GM06990 (cell line): ENCODE measurements around the gene SERPINA5.

ENCODE experiments used
- DNase-seq: peaks from one replicate; pipeline ENCODE4 v3.0.0-alpha.2; 2011; ENCODE audit not compliant: insufficient read length; ENCODE audit errors: extremely low read depth
- H3K27me3 ChIP-seq: replicated peaks from 2 replicates; pipeline ENCODE4 v1.6.0; 2011; ENCODE audit warnings: low read length; ENCODE audit not compliant: control insufficient read depth, insufficient read depth
- H3K36me3 ChIP-seq: 2 replicates; pipeline ENCODE4 v1.5.1; 2011; ENCODE audit warnings: low read length; ENCODE audit not compliant: control insufficient read depth, insufficient read depth
- H3K4me3 ChIP-seq: replicated peaks from 2 replicates; pipeline ENCODE4 v1.5.1; 2011; ENCODE audit warnings: low read depth, mild to moderate bottlenecking, control low read depth, low read length
- TF ChIP-seq, protein P1 (sequence below): IDR thresholded peaks from 2 replicates; pipeline ENCODE4 v1.5.1; 2011; ENCODE audit warnings: low read length, control low read depth, mild to moderate bottlenecking, inconsistent platforms; ENCODE audit not compliant: insufficient read depth, poor library complexity, severe bottlenecking

SERPINA5 gene

DNA sequence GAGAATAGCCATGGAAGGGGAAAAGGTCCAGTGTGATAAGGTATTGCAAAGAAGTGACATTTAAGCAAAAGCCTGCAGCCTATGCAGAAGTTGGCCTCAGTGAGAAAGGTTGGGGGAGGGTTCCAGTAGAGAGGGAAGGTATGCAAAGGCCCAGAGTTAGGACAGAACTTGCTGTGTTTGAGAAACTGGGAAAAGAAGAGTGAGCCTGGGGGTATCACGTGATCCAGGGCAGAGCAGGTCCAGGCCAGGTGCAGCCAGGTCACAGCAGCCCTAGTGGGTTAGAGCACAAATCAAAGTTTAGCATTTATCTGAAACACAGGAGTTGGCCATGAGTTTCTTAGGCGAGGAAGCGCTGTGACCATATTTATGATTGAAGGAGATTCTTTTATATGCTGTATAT lies 1.6 kb downstream of the SERPINA5 start:
- Histone ChIP-seq H3K4me3 (no peak overlapping the region), H3K36me3 (no peaks in the 10 kb centered on the region), H3K27me3 (peaks cover 5% of the 10 kb centered on the region)
- TF ChIP-seq, protein P1, sequence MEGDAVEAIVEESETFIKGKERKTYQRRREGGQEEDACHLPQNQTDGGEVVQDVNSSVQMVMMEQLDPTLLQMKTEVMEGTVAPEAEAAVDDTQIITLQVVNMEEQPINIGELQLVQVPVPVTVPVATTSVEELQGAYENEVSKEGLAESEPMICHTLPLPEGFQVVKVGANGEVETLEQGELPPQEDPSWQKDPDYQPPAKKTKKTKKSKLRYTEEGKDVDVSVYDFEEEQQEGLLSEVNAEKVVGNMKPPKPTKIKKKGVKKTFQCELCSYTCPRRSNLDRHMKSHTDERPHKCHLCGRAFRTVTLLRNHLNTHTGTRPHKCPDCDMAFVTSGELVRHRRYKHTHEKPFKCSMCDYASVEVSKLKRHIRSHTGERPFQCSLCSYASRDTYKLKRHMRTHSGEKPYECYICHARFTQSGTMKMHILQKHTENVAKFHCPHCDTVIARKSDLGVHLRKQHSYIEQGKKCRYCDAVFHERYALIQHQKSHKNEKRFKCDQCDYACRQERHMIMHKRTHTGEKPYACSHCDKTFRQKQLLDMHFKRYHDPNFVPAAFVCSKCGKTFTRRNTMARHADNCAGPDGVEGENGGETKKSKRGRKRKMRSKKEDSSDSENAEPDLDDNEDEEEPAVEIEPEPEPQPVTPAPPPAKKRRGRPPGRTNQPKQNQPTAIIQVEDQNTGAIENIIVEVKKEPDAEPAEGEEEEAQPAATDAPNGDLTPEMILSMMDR, result no peak
- no peak for DNase-seq

DNA sequence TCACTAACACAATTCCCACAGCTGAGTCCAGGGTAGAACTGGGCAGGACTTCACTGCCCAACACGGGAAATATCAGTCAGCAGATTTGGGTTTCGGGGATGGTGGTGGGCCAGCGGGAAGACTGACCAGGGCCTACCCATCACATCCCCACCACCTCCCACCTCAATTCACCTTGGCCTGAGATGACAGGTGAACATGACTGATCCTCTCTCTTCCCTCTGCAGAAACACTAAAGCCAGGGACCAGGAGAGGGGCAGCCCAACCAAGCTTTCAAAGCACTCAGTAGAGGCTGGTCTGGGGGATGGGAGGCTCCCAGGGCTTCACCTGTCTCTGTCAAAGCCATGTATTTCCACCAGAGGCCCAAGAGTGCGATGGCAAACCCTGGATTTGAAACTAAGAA lies 2.3 kb downstream of the SERPINA5 start:
- peaks cover 3% of the 10 kb centered on the region for H3K27me3 ChIP-seq
- H3K36me3 ChIP-seq, result no peaks in the 10 kb centered on the region
- DNase-seq, result no peak
- no peak overlapping the region for H3K4me3 ChIP-seq
- TF ChIP-seq, protein P1, result no peak

DNA sequence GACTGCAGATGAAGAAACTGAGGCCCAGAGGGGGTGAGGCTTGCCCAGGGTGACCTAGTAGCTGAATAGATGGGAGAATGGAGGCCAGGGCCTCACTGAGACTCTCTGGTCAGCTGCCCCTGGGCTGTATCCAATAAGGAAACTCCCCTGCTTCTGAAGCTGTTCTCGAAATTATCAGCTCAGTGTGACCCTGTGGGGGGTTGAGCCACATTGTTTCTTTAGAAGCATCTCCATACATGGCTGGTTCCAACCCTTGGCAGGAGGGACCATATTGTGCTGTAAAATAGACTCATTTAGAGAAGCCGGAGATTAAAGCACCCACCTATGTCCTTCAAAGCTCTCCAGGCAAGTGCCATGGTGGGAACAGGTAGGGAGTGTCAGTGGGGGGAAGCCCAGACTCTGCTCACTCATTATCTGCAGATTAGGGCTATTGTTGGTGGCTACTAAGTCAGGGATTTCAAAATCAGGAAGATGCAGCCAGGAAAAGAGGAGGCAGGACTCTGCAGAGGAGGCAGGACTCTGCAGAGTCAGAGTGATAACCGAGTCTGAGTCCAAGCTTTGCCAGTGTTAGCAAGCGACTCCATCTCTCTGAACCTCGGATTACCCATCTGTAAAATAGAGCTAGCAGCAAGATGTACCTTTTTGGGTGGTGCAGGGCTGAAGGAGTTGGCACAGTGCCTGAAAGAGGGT lies 3.5 kb downstream of the SERPINA5 start:
- peaks cover 2% of the 10 kb centered on the region for H3K27me3 ChIP-seq
- H3K4me3 ChIP-seq, result no peak overlapping the region
- DNase-seq, result no peak
- no peaks in the 10 kb centered on the region for H3K36me3 ChIP-seq
- TF ChIP-seq, protein P1, result no peak

DNA sequence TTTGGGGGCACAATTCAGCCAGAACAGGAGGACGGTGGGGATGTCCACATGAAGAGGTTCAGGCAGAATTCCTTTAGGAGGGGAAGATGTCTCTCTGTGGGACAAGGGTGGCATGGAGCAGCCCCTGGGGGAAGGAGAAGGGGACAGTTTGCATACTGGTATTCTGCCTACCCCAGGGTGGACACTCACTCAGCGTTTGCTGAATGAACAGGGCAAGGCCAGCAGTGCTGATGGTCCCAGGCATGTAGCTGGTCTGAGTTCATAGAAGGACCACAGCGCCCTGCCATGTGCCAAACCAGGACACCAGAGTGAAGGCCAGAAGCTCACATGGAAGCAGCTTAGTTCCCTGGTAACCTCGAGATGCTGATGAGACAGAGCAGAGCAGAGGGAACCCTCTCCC lies 5.4 kb downstream of the SERPINA5 start:
- no peak for DNase-seq
- Histone ChIP-seq H3K36me3 (no peaks in the 10 kb centered on the region), H3K27me3 (no peaks in the 10 kb centered on the region; the same call in 1 of the 2 replicates), H3K4me3 (no peak overlapping the region)
- TF ChIP-seq, protein P1, result no peak

DNA sequence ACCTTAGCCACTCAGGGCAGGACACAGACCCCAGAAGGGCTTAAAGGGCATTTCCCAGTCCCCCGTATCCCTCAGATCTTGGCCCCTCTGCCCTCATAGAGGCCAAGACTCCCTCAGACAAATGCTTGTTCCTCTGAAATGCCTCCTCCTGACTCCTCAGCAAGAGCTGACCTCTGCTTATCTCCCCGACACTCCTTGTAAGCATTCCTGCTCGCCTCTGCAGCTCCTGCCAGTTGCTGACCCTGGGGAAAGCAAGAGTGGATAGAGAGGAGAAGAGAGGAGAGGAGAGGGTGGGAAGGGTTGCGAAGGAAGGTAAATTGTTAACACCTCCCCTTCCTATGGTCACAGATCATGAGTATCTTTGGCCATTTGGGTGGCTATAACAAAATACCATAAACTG lies 7.1 kb downstream of the SERPINA5 start:
- no peak overlapping the region for H3K4me3 ChIP-seq
- TF ChIP-seq, protein P1, result no peak
- DNase-seq, result no peak
- no peaks in the 10 kb centered on the region for H3K36me3 ChIP-seq
- no peaks in the 10 kb centered on the region; the same call in 1 of the 2 replicates for H3K27me3 ChIP-seq

DNA sequence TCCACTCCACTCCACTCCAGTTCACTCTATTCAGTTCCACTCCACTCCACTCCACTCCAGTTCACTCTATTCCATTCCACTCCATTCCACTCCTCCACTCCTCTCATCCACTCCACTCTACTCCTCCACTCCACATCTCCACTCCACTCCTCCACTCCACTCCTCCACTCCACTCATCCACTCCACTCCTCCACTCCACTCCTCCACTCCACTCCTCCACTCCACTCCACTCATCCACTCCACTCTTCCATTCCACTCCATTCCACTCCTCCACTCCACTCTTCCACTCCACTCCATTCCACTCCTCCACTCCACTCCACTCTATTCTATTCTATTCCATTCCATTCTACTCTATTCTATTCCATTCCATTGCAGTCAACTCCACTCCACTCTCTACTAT lies 9.8 kb downstream of the SERPINA5 start:
- TF ChIP-seq, protein P1, result no peak
- DNase-seq, result no peak
- Histone ChIP-seq H3K4me3 (no peak overlapping the region), H3K27me3 (no peaks in the 10 kb centered on the region; the same call in 1 of the 2 replicates), H3K36me3 (no peaks in the 10 kb centered on the region)
